Ascending aorta (tissue), 2 donors: Measurements from ENCODE around the gene PCIF1. TPM values are rescaled to one million over a fixed set of nuclear protein-coding genes. Genes with fewer than 3 reads are reported as not detected.

Source experiments
- DNase-seq, 2 donors: peaks; one replicate each; pipeline ENCODE4 v3.0.0-alpha.2; 2019; ENCODE audit warnings: low spot score in 2 of 2
- H3K27ac ChIP-seq, 2 donors: fragments of 200-600 bp; sonication (generic); one replicate each; pipeline ENCODE4 v1.5.1; 2016 to 2017; ENCODE audit warnings: mild to moderate bottlenecking in 1 of 2
- H3K27me3 ChIP-seq: fragments of 200-600 bp; sonication (generic); one replicate; pipeline ENCODE4 v1.5.1; 2017
- H3K36me3 ChIP-seq, 2 donors: fragments of 200-600 bp; sonication (generic); one replicate each; pipeline ENCODE4 v1.5.1; 2016
- H3K4me1 ChIP-seq, 2 donors: fragments of 200-600 bp; sonication (generic); one replicate each; pipeline ENCODE4 v1.5.1; 2016 to 2017; ENCODE audit warnings: mild to moderate bottlenecking in 1 of 2
- H3K4me3 ChIP-seq, 2 donors: fragments of 200-600 bp; sonication (generic); one replicate each; pipeline ENCODE4 v1.5.1; 2016 to 2017; ENCODE audit warnings: mild to moderate bottlenecking in 1 of 2
- H3K9me3 ChIP-seq, 2 donors: fragments of 200-600 bp; sonication (generic); one replicate each; pipeline ENCODE4 v1.5.1; 2016
- intact Hi-C: fragments of 100-400 bp; cut with DNase I; formaldehyde crosslinking; loops from one replicate; pipeline ENCODE4 v1.15.1; 2023
- total RNA-seq: library from RNA; depleted of rRNA; stranded (reverse); fragments of >200 nt; gene quantifications from one replicate; pipeline ENCODE4 v1.1.0, GENCODE V29; 2016
- TF ChIP-seq, protein P1 (sequence below), 3 experiments: fragments of 200-600 bp in 2 of 3; fragments of 450-650 bp in 1 of 3; sonication (generic) in 2 of 3; IDR thresholded peaks; one replicate each; pipeline ENCODE4 v1.5.1; 2016 to 2019; ENCODE audit warnings: antibody characterized with exemption in 3 of 3, mild to moderate bottlenecking in 1 of 3, moderate library complexity in 1 of 3

Gene PCIF1
- total RNA-seq, 1 donor from 2014 or later = 45.7 TPM

DNA sequence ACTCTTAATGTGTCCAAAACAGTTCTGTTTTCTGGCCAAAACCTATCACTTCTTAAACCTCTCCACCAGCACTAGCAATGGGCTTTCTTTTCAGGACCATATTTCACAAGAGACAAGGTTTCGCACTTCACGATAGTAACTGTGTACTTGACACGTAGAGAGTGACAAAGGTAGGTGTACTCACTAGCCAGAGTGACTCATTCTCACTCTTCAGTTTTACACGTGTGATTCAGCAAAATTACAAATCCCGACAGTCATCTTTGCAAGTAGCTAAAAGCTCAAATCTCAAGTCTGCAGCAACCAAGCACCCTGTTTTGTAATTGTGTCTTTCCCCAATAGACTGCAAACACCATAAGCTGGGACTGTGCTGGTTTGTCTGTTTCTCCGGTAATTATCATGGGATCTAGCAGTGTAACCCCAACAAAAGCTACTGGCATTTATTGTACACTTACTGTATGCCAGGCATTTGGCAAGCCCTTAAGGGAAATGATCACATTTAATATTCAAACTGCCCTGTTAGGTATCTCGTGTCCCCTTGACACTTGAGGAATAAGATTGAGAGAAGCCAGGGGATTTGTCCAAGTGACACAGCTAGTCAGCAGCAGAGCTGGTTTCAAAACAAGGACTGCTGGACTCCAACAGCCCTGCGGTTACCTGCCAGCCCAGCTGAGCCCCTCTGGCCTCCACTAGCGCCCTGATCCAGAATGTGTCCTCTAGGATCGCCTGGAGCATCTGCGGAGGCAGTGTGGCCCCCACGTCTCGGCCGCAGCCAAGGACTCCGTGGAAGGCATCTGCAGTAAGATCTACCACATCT, 9.9 kb downstream of the PCIF1 start:
- H3K9me3 ChIP-seq = no peaks in the 10 kb centered on the region
- intact Hi-C loops = no loop called here
- no peak for DNase-seq
- H3K4me1 ChIP-seq = no peaks in the 10 kb centered on the region
- H3K36me3 ChIP-seq = peaks cover 93 to 98% of the 10 kb centered on the region in 2 donors
- no peak overlapping the region for H3K4me3 ChIP-seq
- TF ChIP-seq, protein P1, sequence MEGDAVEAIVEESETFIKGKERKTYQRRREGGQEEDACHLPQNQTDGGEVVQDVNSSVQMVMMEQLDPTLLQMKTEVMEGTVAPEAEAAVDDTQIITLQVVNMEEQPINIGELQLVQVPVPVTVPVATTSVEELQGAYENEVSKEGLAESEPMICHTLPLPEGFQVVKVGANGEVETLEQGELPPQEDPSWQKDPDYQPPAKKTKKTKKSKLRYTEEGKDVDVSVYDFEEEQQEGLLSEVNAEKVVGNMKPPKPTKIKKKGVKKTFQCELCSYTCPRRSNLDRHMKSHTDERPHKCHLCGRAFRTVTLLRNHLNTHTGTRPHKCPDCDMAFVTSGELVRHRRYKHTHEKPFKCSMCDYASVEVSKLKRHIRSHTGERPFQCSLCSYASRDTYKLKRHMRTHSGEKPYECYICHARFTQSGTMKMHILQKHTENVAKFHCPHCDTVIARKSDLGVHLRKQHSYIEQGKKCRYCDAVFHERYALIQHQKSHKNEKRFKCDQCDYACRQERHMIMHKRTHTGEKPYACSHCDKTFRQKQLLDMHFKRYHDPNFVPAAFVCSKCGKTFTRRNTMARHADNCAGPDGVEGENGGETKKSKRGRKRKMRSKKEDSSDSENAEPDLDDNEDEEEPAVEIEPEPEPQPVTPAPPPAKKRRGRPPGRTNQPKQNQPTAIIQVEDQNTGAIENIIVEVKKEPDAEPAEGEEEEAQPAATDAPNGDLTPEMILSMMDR (IDR thresholded peaks at IDR 0.05) = no peak
- no peaks in the 10 kb centered on the region for H3K27me3 ChIP-seq
- no peak overlapping the region for H3K27ac ChIP-seq

DNA sequence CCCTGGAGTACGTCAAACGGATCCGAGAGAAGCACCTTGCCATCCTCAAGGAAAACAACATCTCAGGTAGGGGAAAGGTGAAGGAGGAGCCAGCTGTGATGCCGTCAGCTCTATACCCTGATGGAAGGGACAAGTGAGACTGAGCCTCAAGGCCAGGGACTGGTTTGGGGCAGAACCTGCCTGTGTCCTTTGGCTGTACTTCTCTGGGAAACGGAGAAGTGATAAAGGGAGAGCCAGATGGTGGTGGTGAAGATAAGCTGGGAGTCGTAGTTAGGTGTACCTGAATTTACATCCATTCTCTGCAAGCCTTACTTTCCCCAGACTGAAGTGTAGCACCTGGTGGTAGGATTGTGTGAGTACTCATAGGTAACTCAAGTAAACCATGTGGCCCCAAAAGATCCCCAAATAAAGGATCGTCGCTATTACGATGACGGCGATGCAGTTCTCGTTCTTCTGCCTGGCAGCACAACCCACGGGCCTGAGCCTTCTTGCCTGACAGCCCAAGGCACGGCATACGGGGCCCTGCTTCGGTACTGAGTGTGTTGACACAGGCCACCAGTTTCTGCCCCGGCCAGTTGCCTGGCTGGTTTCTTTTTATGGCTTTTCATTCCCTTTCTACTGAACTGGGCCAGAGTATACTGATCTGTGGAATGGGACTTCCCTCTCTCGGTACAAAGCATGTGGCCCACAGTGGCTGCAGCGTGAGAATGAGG, 10.6 kb downstream of the PCIF1 start:
- Histone ChIP-seq H3K36me3 (peaks cover 93 to 98% of the 10 kb centered on the region in 2 donors), H3K27me3 (no peaks in the 10 kb centered on the region), H3K4me3 (no peak overlapping the region), H3K9me3 (no peaks in the 10 kb centered on the region), H3K4me1 (no peaks in the 10 kb centered on the region), H3K27ac (no peak overlapping the region)
- intact Hi-C loops = no loop called here
- no peak for DNase-seq
- TF ChIP-seq, protein P1 (IDR thresholded peaks at IDR 0.05) = no peak

DNA sequence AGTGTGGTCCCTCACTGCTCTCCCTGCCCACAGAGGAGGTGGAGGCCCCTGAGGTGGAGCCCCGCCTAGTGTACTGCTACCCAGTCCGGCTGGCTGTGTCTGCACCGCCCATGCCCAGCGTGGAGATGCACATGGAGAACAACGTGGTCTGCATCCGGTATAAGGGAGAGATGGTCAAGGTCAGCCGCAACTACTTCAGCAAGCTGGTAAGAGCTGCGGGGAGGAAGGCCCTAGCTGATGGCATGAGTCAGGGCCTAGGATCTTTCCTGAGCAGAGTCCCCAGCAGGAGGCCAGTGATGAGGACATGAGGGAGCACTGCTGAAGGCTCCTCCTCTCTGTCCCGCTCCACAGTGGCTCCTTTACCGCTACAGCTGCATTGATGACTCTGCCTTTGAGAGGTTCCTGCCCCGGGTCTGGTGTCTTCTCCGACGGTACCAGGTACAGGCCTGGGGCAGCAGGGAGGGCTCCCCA, 11.2 kb downstream of the PCIF1 start:
- Histone ChIP-seq H3K4me3 (no peak overlapping the region), H3K4me1 (no peaks in the 10 kb centered on the region), H3K9me3 (no peaks in the 10 kb centered on the region), H3K36me3 (peaks cover 93 to 97% of the 10 kb centered on the region in 2 donors), H3K27me3 (no peaks in the 10 kb centered on the region), H3K27ac (peak overlapping the region in 1 of 2 donors; percentile 15)
- TF ChIP-seq, protein P1 (IDR thresholded peaks at IDR 0.05) = no peak
- intact Hi-C loops = no loop called here
- DNase-seq = no peak

DNA sequence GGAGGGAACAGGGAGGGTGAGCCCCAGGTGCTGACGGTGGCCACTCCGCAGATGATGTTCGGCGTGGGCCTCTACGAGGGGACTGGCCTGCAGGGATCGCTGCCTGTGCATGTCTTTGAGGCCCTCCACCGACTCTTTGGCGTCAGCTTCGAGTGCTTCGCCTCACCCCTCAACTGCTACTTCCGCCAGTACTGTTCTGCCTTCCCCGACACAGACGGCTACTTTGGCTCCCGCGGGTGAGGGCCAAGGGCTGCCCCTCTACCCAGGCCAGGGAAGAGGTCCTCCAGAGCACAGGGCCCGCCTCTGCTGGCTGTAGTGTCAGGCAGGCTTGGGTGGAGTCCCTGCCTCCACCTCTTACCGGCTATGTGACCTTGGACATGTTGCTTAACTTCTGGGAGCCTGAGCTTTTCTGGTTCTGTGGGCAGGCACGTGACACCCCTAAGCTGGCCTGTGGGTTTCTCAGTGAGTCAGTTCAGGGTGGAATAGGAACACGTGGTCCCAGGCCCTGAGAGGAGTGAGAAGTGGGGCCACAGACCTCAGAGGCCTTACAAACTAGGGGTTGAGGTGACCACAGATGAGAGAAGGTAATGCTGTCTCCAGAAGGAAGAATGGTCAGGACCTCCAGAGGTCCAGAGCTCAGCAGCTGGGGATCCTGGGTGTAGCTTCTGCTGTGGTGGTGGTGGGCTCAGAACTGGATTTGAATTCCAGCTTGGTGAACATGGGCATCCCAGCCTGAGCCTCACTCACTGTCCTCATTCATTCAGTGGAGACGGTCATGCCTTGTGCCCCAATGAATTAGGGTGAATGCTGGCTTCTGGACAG, 11.9 kb downstream of the PCIF1 start:
- peak; percentile 59 to 78 for DNase-seq
- Histone ChIP-seq H3K27me3 (no peaks in the 10 kb centered on the region), H3K9me3 (no peaks in the 10 kb centered on the region), H3K27ac (peak overlapping the region; percentile 14 to 15), H3K36me3 (peaks cover 93 to 97% of the 10 kb centered on the region in 2 donors), H3K4me3 (no peak overlapping the region), H3K4me1 (no peaks in the 10 kb centered on the region)
- intact Hi-C loops = no loop called here
- TF ChIP-seq, protein P1 (IDR thresholded peaks at IDR 0.05) = no peak

DNA sequence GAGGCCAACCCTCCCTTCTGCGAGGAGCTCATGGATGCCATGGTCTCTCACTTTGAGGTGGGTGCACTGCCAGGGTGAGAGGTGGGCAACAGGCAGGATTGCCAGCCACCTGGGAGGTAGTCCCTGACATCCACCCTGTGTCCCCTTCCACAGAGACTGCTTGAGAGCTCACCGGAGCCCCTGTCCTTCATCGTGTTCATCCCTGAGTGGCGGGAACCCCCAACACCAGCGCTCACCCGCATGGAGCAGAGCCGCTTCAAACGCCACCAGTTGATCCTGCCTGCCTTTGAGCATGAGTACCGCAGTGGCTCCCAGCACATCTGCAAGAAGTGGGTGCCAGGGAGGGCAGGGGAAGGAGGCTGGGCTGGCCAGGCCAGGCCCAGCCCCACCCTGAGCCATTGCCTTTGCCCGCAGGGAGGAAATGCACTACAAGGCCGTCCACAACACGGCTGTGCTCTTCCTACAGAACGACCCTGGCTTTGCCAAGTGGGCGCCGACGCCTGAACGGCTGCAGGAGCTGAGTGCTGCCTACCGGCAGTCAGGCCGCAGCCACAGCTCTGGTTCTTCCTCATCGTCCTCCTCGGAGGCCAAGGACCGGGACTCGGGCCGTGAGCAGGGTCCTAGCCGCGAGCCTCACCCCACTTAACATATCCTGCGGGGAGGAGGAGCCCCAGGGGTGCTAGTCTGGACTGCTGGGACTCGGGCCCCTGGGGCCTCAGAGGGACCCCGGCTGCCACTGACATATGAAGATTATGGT, 12.8 kb downstream of the PCIF1 start:
- peaks cover 94 to 99% of the 10 kb centered on the region in 2 donors for H3K36me3 ChIP-seq
- no peaks in the 10 kb centered on the region for H3K4me1 ChIP-seq
- no peaks in the 10 kb centered on the region for H3K9me3 ChIP-seq
- no peak overlapping the region for H3K4me3 ChIP-seq
- peak overlapping the region in 1 of 2 donors; percentile 14 for H3K27ac ChIP-seq
- TF ChIP-seq, protein P1 (IDR thresholded peaks at IDR 0.05) = no peak
- intact Hi-C loops = no loop called here
- H3K27me3 ChIP-seq = no peaks in the 10 kb centered on the region
- DNase-seq = no peak
